Mesendoderm (in vitro differentiated cells): ENCODE measurements around the gene HINFP.
"Not testable (repeated sequence)": the region's sequence is repeated elsewhere in the genome, so short reads cannot be mapped to it uniquely, and the experiment has no call there.

Source experiments
- DNase-seq: peaks from one replicate; pipeline ENCODE4 v3.0.0; 2013
- H2AK5ac ChIP-seq: 2 replicates; pipeline ENCODE4 v1.6.1; 2013; ENCODE audit warnings: low read length, inconsistent platforms
- H2BK120ac ChIP-seq: 2 replicates; pipeline ENCODE4 v1.6.1; 2013; ENCODE audit warnings: low read depth, mild to moderate bottlenecking, low read length, moderate library complexity, mixed read lengths
- H2BK15ac ChIP-seq: replicated peaks from 2 replicates; pipeline ENCODE4 v1.6.1; 2013; ENCODE audit warnings: low read depth, mild to moderate bottlenecking, moderate library complexity
- H2BK5ac ChIP-seq: 2 replicates; pipeline ENCODE4 v1.6.1; 2013; ENCODE audit warnings: low read length, inconsistent platforms
- H3K18ac ChIP-seq: 2 replicates; pipeline ENCODE4 v1.6.1; 2013; ENCODE audit warnings: mild to moderate bottlenecking, low read length, mixed read lengths
- H3K23ac ChIP-seq: one replicate; pipeline ENCODE4 v1.6.1; 2013; ENCODE audit warnings: low read length
- H3K27ac ChIP-seq: 2 replicates; pipeline ENCODE4 v1.5.1; 2013; ENCODE audit warnings: low read depth, mild to moderate bottlenecking, inconsistent platforms, low read length, moderate library complexity
- H3K27me3 ChIP-seq: 2 replicates; pipeline ENCODE4 v1.6.1; 2013; ENCODE audit warnings: low read length, control low read depth, mild to moderate bottlenecking, inconsistent platforms; ENCODE audit not compliant: insufficient read depth, poor library complexity
- H3K36me3 ChIP-seq: 2 replicates; pipeline ENCODE4 v1.6.1; 2013; ENCODE audit warnings: low read length, inconsistent platforms; ENCODE audit not compliant: control insufficient read depth, insufficient read depth
- H3K4ac ChIP-seq: one replicate; pipeline ENCODE4 v1.6.1; 2013; ENCODE audit warnings: low read depth, mild to moderate bottlenecking, low read length, moderate library complexity
- H3K4me1 ChIP-seq: 2 replicates; pipeline ENCODE4 v1.6.1; 2013; ENCODE audit warnings: low read depth, low read length, inconsistent platforms; ENCODE audit not compliant: control insufficient read depth
- H3K4me2 ChIP-seq: 2 replicates; pipeline ENCODE4 v1.6.1; 2013; ENCODE audit warnings: low read length
- H3K4me3 ChIP-seq: 2 replicates; pipeline ENCODE4 v1.5.1; 2013; ENCODE audit warnings: mild to moderate bottlenecking, low read length
- H3K56ac ChIP-seq: one replicate; pipeline ENCODE4 v1.6.1; 2013; ENCODE audit warnings: low read length
- H3K79me1 ChIP-seq: 2 replicates; pipeline ENCODE4 v1.6.1; 2013; ENCODE audit warnings: low read length, inconsistent platforms
- H3K79me2 ChIP-seq: 2 replicates; pipeline ENCODE4 v1.6.1; 2013; ENCODE audit warnings: mild to moderate bottlenecking, low read length; ENCODE audit not compliant: control insufficient read depth, insufficient read depth
- H3K9ac ChIP-seq: 2 replicates; pipeline ENCODE4 v1.6.1; 2013; ENCODE audit warnings: low read length, inconsistent platforms
- H4K5ac ChIP-seq: one replicate; pipeline ENCODE4 v1.6.1; 2013; ENCODE audit warnings: low read length
- H4K8ac ChIP-seq: one replicate; pipeline ENCODE4 v1.6.1; 2013; ENCODE audit warnings: low read depth, mild to moderate bottlenecking, control low read depth, low read length, moderate library complexity
- WGBS: extraction: QIAGEN DNeasy Blood & Tissue Kit; methylation state at CpG from one replicate; pipeline ENCODE4 v1.1.7; 2013; ENCODE audit warnings: low lambda C conversion rate, missing lambda C conversion rate; ENCODE audit not compliant: insufficient coverage; ENCODE audit errors: extremely low coverage; 5-methylcytosine and 5-hydroxymethylcytosine counted together

HINFP gene

DNA sequence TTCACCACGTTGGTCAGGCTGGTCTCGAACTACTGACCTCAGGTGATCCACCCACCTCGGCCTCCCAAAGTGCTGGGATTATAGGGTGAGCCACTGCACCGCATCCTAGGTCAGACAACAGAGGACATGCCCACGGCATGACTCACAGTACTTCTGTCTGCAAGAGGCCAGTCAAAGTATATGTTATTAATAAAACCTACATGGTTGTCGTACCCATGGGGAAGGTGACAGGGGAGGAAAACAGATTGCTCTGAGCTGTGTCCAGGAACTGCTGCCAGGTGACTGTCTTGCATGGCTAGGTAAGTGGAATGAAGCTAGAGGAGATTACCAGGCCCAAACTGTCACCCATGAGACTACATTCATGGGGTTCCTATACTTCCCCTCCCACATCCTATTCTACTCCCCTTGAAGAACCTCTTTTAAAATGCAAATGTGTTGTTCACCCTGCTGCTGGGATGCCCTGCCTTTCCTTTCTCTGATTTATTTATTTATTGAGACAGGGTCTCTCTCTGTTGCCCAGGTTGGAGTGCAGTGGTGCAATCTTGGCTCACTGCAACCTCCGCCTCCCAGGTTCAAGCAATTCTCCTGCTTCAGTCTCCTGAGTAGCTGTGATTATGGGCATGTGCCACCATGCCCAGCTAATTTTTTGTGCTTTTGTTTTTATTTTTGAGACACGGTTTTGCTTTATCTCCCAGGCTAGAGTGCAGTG, 45.1 kb downstream of the HINFP start:
- no peak overlapping the region for H3K18ac ChIP-seq
- H3K4me3 ChIP-seq, result no peak overlapping the region
- no peak overlapping the region for H3K27ac ChIP-seq
- no CpG with 5 or more reads among the region's 8 CpGs for WGBS
- no peak overlapping the region for H2AK5ac ChIP-seq
- no peak overlapping the region for H3K56ac ChIP-seq
- no peak overlapping the region for H2BK15ac ChIP-seq
- no peak overlapping the region for H3K9ac ChIP-seq
- no peak overlapping the region for H2BK120ac ChIP-seq
- H3K79me1 ChIP-seq, result no peaks in the 10 kb centered on the region
- H3K4ac ChIP-seq, result no peak overlapping the region
- no peak overlapping the region for H2BK5ac ChIP-seq
- no peak overlapping the region for H4K8ac ChIP-seq
- no peak for DNase-seq
- H3K79me2 ChIP-seq, result no peaks in the 10 kb centered on the region
- H3K4me1 ChIP-seq, result no peaks in the 10 kb centered on the region
- H3K27me3 ChIP-seq, result no peaks in the 10 kb centered on the region
- no peak overlapping the region for H4K5ac ChIP-seq
- H3K23ac ChIP-seq, result no peak overlapping the region
- H3K4me2 ChIP-seq, result no peak overlapping the region
- no peaks in the 10 kb centered on the region for H3K36me3 ChIP-seq

GRCh38 chr11:119167077-119167458, 45.7 kb downstream of the HINFP start:
- not testable (repeated sequence) for H3K79me1 ChIP-seq, H3K18ac ChIP-seq, DNase-seq, H2BK15ac ChIP-seq, H3K23ac ChIP-seq, H3K4ac ChIP-seq, H2BK5ac ChIP-seq, H3K36me3 ChIP-seq, H2BK120ac ChIP-seq, H3K4me2 ChIP-seq, H3K79me2 ChIP-seq, H4K5ac ChIP-seq, H3K4me1 ChIP-seq, H2AK5ac ChIP-seq, H3K9ac ChIP-seq, H3K4me3 ChIP-seq, H3K56ac ChIP-seq, H3K27ac ChIP-seq, H4K8ac ChIP-seq, H3K27me3 ChIP-seq
- WGBS, result no CpG with 5 or more reads among the region's 10 CpGs

GRCh38 chr11:119167933-119168332, 46.6 kb downstream of the HINFP start:
- no peak overlapping the region for H3K23ac ChIP-seq
- H2BK15ac ChIP-seq, result no peak overlapping the region
- no peak overlapping the region for H3K4me3 ChIP-seq
- H2AK5ac ChIP-seq, result no peak overlapping the region
- H3K18ac ChIP-seq, result no peak overlapping the region
- no peaks in the 10 kb centered on the region for H3K36me3 ChIP-seq
- no peak overlapping the region for H4K5ac ChIP-seq
- H3K79me1 ChIP-seq, result no peaks in the 10 kb centered on the region
- H3K79me2 ChIP-seq, result no peaks in the 10 kb centered on the region
- no peak overlapping the region for H2BK5ac ChIP-seq
- no peak overlapping the region for H2BK120ac ChIP-seq
- H3K9ac ChIP-seq, result no peak overlapping the region
- H3K56ac ChIP-seq, result no peak overlapping the region
- no peak overlapping the region for H3K4ac ChIP-seq
- no peak overlapping the region for H4K8ac ChIP-seq
- no CpG with 5 or more reads among the region's 6 CpGs for WGBS
- no peaks in the 10 kb centered on the region for H3K4me1 ChIP-seq
- no peak overlapping the region for H3K4me2 ChIP-seq
- DNase-seq, result no peak
- no peaks in the 10 kb centered on the region for H3K27me3 ChIP-seq
- no peak overlapping the region for H3K27ac ChIP-seq

DNA sequence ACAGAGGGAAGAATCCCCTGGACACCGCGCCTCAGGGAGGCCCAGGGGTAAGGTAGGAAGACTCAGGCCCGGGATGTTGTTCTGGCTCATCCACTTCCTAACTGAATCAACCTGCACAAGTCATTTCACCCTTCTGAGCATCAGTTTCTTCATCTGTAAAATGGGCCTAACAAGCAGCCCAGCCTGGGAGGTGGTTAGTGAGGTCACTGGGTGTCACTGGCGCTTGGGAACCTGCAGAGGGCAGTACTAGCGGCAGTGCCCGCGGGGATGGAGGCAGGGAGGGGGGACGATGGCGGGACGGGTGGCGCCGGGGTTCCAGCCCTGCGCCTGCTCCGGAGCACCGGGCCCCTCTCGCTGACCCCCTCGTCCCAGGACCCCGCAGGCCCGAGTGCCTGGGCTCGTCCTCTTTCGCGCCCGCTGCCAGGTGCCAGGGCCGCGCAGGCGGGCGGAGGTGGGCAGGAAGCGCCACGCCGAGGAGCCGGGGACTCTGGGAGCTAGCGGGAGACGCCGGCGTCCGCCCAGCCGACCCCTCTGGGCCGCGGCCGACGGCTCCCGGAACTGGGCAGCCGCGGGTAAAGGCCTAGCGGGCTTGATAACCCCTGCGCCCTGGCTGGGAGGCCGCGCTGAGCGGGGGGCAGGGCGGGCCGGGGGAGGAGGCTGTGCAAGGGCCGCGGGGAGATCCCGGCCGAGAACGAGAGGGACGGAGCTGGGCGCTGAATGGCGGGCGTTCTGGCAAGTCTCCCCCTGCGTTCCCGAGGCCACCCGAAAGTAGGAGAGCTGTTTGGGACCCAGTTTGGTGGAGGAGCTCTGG, 47.3 kb downstream of the HINFP start, which contains the start of gene NLRX1:
Gene NLRX1, plus strand, starts transcription at position 255 of the 811 bp plus-strand sequence. CDS start 2,679 bp downstream, outside the sequence.
- H2BK120ac ChIP-seq, result no peak within 1 kb of the TSS
- peak within 1 kb of the TSS; percentile 97 for H3K56ac ChIP-seq
- peak within 1 kb of the TSS; percentile 95 for H3K9ac ChIP-seq
- peak within 1 kb of the TSS; percentile 70 for H3K18ac ChIP-seq
- H3K27me3 ChIP-seq, result no peaks in the 10 kb centered on the region
- peak within 1 kb of the TSS; percentile 85 for H3K4me2 ChIP-seq
- H2BK5ac ChIP-seq, result peak within 1 kb of the TSS; percentile 78
- no peaks in the 10 kb centered on the region for H3K4me1 ChIP-seq
- no peaks in the 10 kb centered on the region for H3K79me1 ChIP-seq
- H3K23ac ChIP-seq, result peak within 1 kb of the TSS; percentile 99
- H4K8ac ChIP-seq, result no peak within 1 kb of the TSS
- no peaks in the 10 kb centered on the region for H3K36me3 ChIP-seq
- no peaks in the 10 kb centered on the region for H3K79me2 ChIP-seq
- peak within 1 kb of the TSS; percentile 61 for H3K4ac ChIP-seq
- H2AK5ac ChIP-seq, result no peak within 1 kb of the TSS
- no peak within 1 kb of the TSS for H4K5ac ChIP-seq
- no CpG with 5 or more reads among the region's 63 CpGs for WGBS
- peak within 1 kb of the TSS; percentile 81 for H3K4me3 ChIP-seq
- peak; percentile 93 for DNase-seq
- no peak within 1 kb of the TSS for H2BK15ac ChIP-seq
- H3K27ac ChIP-seq, result peak within 1 kb of the TSS; percentile 89

DNA sequence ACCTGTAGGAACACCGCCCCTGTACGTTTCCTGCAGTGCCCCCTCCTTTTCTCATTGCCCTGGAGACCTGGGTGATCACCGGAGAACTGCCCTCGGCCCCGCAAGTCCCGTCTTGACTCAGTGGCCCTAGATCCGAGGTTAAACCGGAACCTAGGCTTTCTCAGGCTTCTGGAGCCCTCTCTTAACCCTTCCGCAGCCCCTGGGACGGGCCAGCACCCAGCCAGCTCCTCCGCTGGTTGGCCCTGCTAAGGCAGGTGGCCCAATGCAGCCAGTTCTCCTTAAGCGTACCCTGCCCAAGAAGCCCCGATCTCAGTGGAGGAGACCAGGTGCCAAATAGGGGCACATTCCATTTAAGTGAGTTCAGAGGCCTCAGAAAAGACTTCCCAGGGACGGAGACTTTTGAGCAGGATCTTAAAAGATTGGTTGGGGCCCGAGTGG, 47.9 kb downstream of the HINFP start:
- Histone ChIP-seq H2BK5ac (peak overlapping the region; percentile 78), H2AK5ac (no peak overlapping the region), H3K4ac (peak overlapping the region; percentile 61), H3K23ac (peak overlapping the region; percentile 99), H3K4me2 (peak overlapping the region; percentile 85), H3K36me3 (no peaks in the 10 kb centered on the region), H3K4me3 (peak overlapping the region; percentile 81), H3K9ac (peak overlapping the region; percentile 95), H4K5ac (no peak overlapping the region), H3K79me1 (no peaks in the 10 kb centered on the region), H3K18ac (peak overlapping the region; percentile 70), H3K56ac (peak overlapping the region; percentile 97), H2BK120ac (no peak overlapping the region), H3K27ac (peak overlapping the region; percentile 89), H2BK15ac (no peak overlapping the region), H3K79me2 (no peaks in the 10 kb centered on the region), H3K4me1 (no peaks in the 10 kb centered on the region), H3K27me3 (no peaks in the 10 kb centered on the region), H4K8ac (no peak overlapping the region)
- no CpG with 5 or more reads among the region's 15 CpGs for WGBS
- DNase-seq, result peak; percentile 98
